Stimulated activated effector memory CD8-positive, alpha-beta T cell treated with anti-CD3 and anti-CD28 coated beads, Interleukin-12 subunit alpha, Interleukin-12 subunit beta, amount 100 ng/mL, for 72 hours (primary cell): ENCODE measurements around the gene PRRT1B.
"Not testable (repeated sequence)": the region's sequence is repeated elsewhere in the genome, so short reads cannot be mapped to it uniquely, and the experiment has no call there.

Experiments used
- ATAC-seq: fragments of 150-1000 bp; cut with Tn5 transposase; 2 replicates; pipeline ENCODE4 v1.10.0; 2021
- DNase-seq, 2 donors: peaks; one replicate each; pipeline ENCODE4 v3.0.0; 2021 to 2022; ENCODE audit warnings: low spot score in 2 of 2
- H3K27ac Mint-ChIP-seq: one replicate; pipeline ENCODE4 v1.8.0; 2022; ENCODE audit warnings: mild to moderate bottlenecking, mixed read lengths
- H3K36me3 Mint-ChIP-seq: one replicate; pipeline ENCODE4 v1.8.0; 2022; ENCODE audit warnings: mild to moderate bottlenecking, mixed read lengths
- H3K4me1 Mint-ChIP-seq: one replicate; pipeline ENCODE4 v1.8.0; 2022; ENCODE audit warnings: mixed read lengths
- H3K4me3 Mint-ChIP-seq: one replicate; pipeline ENCODE4 v1.8.0; 2022; ENCODE audit warnings: mild to moderate bottlenecking, mixed read lengths
- H3K9me3 Mint-ChIP-seq: one replicate; pipeline ENCODE4 v1.8.0; 2022; ENCODE audit warnings: mixed read lengths

The PRRT1B gene

DNA sequence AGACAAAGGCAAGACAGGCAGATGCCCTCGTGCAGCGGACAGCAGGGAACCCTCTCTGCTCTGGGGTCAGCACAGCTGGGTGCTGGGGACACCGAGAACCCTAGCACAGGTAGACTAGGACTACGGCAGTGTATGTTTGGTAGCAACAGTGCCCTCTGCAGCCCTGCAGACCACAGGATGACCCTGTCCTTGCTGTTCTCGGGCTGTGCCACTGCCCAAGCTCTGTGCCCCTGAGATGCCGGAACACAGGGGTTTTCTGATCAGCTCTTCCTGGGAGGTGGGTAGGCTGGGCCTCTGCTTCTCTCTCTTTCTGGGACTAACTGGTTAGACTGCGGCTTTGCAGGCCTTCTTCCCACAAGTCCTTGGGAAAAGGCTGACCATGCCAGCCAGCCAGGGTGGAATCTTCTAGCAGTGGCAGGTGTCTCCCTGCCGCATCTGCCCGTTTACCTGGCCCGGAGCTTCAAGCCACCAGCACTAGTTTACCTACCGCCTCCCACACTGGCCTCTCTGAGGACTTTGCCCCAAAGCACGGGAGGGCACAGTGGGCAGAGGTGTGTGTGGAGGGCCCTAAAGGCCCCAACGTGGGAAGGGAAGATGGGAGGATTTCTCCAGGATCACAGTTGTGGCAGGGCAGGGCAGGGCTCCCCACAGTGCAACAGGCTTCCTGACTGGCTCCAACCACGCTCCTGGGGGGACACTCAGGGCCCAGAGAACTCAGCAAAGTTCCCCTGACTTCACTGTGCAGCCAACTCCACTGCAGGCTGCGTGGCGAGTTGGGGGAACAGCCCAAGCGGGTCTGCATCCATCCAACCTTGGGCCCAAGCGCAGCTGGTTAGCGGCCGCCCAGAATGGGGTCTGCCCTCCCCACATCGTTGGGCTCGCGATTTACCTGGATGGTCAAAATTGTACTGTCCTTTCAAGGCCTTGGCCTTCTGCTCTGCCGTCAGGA is 15.5 kb upstream of the PRRT1B start:
- peaks cover 42% of the 10 kb centered on the region for H3K4me1 Mint-ChIP-seq
- ATAC-seq (no peak), DNase-seq (no peak)
- peak overlapping the region; percentile 72 for H3K4me3 Mint-ChIP-seq
- no peaks in the 10 kb centered on the region for H3K9me3 Mint-ChIP-seq
- H3K36me3 Mint-ChIP-seq: peaks cover 45% of the 10 kb centered on the region
- peak overlapping the region; percentile 73 for H3K27ac Mint-ChIP-seq

DNA sequence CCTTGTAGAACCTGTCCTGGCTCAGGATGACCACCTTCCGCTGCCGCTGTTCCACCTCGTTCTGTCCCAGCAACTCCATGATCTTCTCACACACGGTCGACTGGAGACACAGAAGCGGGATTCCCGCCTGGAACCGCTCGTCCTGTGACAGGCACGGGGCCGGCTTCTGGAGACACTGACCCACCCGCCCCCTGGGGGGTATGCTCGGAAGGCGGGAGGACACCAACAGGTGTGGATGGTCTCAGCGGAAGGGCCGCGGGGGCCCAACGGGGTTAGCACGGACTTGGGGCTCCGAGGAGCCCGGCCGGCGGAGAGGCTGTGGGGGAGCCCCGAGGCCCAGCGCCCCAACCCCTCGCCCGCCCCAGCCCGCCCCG is 14.8 kb upstream of the PRRT1B start:
- DNase-seq (peak in 1 of 2 donors; percentile 65), ATAC-seq (peak; percentile 36)
- Mint-ChIP-seq H3K4me3 (peak overlapping the region; percentile 72), H3K36me3 (peaks cover 41% of the 10 kb centered on the region), H3K4me1 (peaks cover 43% of the 10 kb centered on the region), H3K27ac (peak overlapping the region; percentile 73), H3K9me3 (no peaks in the 10 kb centered on the region)

DNA sequence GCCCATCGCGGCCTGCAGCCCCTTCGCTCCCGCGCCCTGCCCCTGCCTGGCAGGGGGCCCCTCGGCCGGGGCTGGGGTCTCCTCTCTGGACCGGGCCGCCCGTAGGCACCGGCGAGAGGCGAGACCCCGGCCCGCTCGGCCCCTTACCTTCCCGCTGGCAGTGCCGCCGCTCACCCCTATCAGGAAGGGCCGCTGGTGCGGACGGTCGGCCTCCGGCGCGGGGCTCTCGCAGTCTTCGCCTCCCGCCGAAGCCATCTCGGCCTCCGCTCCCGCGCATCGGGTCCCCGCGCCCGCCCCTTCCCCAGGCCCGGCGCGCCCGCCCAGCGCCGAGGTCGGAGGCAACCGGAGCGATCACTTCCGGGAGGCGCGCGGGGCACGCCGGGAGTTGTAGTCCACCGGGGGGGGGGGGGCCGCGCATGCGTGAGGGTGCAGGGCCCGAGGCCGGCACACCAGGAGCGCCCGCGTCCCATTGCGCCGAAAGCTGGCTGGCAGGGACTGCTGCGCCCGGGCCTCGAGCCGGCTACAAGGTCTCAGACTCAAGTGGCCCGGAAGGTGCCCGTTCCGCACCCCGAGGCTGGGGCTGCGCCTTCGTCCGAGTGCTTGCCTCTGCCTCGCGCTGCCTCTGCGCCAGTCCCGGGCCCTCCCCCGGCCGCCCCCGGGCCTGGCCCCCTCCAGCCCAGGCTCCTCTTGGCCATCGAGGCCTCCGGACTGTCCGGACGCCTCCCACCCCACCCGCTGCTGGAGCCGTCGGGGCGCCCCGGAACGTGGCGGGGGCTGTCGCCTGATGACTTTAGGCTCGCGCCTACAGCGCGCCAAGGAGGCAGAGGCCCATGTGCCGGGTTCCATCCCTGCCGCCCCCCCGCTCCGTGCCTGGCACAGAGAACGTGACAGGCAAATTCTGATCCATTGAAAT is 14.1 kb upstream of the PRRT1B start, which contains the start of gene UCK1:
UCK1 (minus strand) TSS at position 344 of the 913 bp plus-strand sequence; CDS start at position 255, 89 bp downstream.
- Mint-ChIP-seq H3K4me1 (peaks cover 41% of the 10 kb centered on the region), H3K36me3 (peaks cover 38% of the 10 kb centered on the region), H3K9me3 (no peaks in the 10 kb centered on the region), H3K4me3 (peak within 1 kb of the TSS; percentile 72), H3K27ac (peak within 1 kb of the TSS; percentile 73)
- ATAC-seq (peak; percentile 97), DNase-seq (peak; percentile 60 to 78)

DNA sequence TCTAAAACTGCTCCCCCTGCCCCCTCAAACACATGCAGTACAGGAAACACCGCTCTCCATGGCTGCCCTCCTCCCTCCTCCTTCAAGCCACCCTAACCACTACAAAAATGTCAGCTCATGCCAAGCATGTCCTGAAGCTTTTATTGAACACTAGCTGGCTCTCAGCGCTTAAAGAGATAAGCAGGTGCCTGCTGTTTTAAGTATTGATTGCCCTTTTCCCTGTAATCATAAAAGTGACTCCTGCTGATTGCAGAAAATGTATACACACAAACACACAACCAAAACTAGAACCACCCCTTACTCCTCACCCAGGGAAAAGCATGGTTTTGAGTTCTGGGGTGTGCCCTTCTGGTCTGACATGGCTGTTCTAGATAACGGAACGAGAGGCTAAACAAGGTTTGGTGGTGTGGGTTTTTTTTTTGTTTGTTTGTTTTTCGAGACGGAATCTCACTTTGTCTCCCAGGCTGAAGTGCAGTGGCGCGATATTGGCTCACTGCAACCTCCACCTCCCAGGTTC is 10.5 kb upstream of the PRRT1B start:
- peaks cover 2% of the 10 kb centered on the region for H3K36me3 Mint-ChIP-seq
- no peak overlapping the region for H3K27ac Mint-ChIP-seq
- H3K4me3 Mint-ChIP-seq: no peak overlapping the region
- no peak for DNase-seq
- H3K4me1 Mint-ChIP-seq: peaks cover 23% of the 10 kb centered on the region
- ATAC-seq: no peak
- no peaks in the 10 kb centered on the region for H3K9me3 Mint-ChIP-seq

DNA sequence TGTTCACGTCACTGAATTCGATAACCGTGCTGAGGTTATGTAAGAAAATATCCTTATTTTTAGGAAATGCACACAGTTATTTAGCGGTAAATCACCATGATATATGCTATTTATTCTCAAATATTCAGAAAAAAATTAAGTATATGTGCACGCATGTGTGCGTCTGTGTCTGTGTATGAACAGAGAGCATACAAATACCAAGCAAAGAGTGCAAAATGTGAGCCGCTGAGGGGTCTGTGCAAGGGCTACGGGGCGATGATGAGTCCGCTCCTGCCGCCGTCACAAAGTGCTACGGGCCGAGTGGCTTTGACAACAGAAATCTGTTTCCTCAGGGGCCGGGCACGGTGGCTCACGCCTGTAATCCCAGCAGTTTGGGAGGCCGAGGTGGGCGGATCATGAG is 7.4 kb upstream of the PRRT1B start:
- no peak for DNase-seq
- Mint-ChIP-seq H3K36me3 (peaks cover 5% of the 10 kb centered on the region), H3K27ac (no peak overlapping the region), H3K9me3 (peaks cover 3% of the 10 kb centered on the region), H3K4me1 (peaks cover 17% of the 10 kb centered on the region), H3K4me3 (no peak overlapping the region)
- no peak for ATAC-seq

DNA sequence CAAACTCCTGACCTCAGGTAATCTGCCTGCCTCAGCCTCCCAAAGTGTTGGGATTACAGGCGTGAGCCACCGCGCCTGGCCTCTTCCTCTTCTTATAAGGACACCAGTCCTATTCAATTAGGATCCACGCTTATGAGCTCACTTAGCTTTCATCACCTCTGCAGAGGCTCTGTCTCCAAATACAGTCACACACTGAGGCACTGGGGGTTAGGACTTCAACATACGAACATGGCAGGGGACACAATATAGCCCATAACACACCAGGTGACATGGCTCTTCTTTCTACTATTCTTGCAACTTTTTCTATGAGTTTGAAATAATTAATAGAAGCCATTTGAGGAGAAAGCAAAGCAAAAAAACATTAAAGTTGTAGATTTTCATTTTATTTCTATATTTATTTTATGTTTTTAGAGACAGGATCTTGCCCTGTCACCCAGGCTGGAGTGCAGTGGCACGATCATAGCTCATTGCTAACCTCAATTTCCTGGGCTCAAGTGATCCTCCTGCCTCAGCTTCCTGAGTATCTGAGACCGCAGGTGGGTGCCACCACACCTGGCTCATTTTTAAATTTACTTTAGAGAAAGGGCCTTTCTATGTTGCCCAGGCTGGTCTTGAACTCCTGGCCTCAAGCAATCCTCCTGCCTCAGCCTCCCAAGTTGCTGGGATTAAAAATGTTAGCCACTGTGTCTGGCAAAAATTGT is 6.0 kb upstream of the PRRT1B start:
- peaks cover 5% of the 10 kb centered on the region for H3K36me3 Mint-ChIP-seq
- no peak overlapping the region for H3K4me3 Mint-ChIP-seq

DNA sequence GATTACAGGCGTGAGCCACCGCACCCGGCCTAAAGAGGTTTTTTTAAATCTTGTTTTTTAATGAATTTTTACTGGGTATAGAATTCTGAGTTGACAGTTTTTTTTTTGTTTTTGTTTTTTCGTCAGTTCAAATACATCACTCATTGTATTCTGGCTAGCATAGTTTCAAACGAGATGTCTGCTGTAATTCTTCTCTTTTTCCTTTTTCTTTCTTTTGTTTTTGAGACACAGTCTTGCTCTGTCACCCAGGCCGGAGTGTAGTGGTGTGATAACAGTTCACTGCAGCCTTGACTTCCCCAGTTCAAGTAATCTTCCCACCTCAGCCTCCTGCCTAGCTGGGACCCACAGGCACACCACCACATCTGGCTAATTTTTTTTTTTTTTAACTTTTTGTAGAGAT is 2.2 kb upstream of the PRRT1B start:
- DNase-seq (no peak), ATAC-seq (no peak)
- peaks cover 5% of the 10 kb centered on the region for H3K36me3 Mint-ChIP-seq
- H3K27ac Mint-ChIP-seq: no peak overlapping the region
- peaks cover 6% of the 10 kb centered on the region for H3K9me3 Mint-ChIP-seq
- H3K4me1 Mint-ChIP-seq: peaks cover 19% of the 10 kb centered on the region
- H3K4me3 Mint-ChIP-seq: no peak overlapping the region

More for the DNA sequence above, 6.0 kb upstream of the PRRT1B start:
- DNase-seq (no peak), ATAC-seq (peak; percentile 62)
- H3K9me3 Mint-ChIP-seq: peaks cover 6% of the 10 kb centered on the region
- H3K27ac Mint-ChIP-seq: peak overlapping the region; percentile 37
- peaks cover 14% of the 10 kb centered on the region for H3K4me1 Mint-ChIP-seq

DNA sequence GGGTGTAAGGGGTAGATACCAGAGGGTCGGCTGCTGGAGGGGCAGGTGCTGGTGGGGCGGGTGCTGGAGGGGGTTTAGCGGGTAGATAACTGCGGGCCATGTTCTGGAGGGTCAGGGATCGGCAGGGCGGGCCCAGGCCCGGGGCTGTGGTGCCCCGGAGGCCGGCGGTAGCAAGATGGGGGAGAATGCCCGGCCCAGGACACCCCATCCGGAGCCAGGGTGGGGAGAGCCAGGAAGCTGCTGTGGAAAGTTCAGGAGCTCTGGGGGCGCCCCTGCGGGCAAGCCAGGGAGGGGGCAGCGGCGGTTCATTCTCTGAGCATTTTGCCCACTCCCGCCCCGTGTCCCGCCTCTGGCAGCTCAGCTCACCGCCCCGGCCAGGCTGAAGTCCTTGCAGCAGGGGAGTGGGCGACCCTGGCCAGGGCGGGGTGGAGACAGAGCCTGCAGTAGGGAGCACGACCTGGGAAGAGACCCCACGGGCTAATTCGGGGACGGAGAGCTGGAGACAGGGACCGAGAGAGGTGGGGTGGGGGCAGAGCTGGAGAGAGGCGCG is 538 bp downstream of the PRRT1B start:
- DNase-seq (no peak), ATAC-seq (no peak)
- Mint-ChIP-seq H3K36me3 (no peaks in the 10 kb centered on the region), H3K27ac (no peak overlapping the region), H3K4me1 (peaks cover 19% of the 10 kb centered on the region), H3K9me3 (peaks cover 6% of the 10 kb centered on the region), H3K4me3 (peak overlapping the region; percentile 59)

DNA sequence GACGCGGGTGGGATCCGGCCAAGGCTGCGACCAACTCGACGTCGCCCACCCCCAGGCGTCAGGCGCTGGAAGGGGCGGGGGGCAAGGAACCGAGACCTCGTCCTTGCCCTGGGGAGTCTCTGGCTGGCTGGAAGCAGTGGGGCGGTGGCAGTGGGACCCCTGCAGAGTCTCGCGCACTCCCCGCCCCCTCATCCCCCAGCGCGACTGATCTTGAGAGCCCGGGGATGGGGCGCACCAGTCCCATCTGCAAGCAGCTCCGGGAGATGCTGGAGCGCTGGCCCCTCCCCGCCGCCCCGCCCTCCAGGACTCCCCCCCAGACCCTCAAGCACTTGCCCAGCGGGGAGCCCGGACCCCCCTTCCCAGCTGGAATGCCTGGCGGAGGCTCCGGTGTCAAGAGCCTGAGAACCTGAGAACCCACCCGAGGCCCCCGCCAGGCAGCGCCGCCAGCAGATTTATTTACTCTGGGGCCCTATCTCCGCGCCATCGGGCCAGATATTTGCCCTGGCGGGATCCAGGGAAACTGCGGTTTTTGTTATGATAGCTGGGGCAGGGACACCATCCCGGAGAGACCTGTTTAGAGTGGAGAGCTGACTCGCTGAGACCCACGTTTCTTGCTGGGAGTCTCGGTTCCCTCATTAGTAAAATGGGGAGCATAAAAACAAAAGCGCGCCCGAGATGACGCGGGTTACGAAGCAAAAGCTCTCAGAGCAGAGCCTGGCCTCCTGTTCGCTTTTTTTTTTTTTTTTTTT is 1.2 kb downstream of the PRRT1B start:
- peak overlapping the region; percentile 59 for H3K4me3 Mint-ChIP-seq
- no peaks in the 10 kb centered on the region for H3K36me3 Mint-ChIP-seq
- peaks cover 18% of the 10 kb centered on the region for H3K4me1 Mint-ChIP-seq
- peak; percentile 37 for ATAC-seq
- H3K27ac Mint-ChIP-seq: no peak overlapping the region
- no peak for DNase-seq
- peaks cover 6% of the 10 kb centered on the region for H3K9me3 Mint-ChIP-seq

DNA sequence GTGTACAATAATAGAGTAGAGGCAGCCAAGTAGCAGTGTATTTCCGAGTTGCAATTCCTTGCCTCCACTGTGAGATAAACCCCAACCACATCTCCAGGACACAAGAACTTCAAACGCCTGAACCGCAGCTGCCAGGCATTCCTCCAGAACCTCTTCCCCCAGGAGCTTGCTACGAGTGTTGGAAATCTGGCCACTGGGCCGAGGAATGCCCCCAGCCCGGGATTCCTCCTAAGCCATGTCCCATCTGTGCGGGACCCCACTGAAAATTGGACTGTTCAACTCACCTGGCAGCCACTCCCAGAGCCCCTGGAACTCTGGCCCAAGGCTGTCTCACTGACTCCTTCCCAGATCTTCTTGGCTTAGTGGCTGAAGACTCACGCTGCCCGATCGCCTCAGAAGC is 3.9 kb downstream of the PRRT1B start:
- H3K4me1 Mint-ChIP-seq: peaks cover 18% of the 10 kb centered on the region
- H3K9me3 Mint-ChIP-seq, ATAC-seq, H3K36me3 Mint-ChIP-seq, H3K4me3 Mint-ChIP-seq, H3K27ac Mint-ChIP-seq, DNase-seq: not testable (repeated sequence)

DNA sequence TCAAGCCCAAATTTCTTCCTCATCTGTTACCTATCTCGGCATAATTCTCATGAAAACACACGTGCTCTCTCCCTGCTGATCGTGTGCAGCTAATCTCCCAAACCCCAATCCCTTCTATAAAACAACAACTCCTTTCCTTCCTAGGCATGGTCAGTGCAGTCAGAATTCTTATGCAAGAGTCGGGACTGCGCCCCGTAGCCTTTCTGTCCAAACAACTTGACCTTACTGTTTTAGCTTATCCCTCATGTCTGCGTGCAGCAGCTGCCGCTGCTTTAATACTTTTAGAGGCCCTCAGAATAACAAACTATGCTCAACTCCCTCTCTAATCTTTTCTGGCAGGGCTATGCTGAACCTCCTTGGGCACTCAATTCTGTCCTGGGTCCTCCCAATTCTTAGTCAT is 5.1 kb downstream of the PRRT1B start:
- H3K4me1 Mint-ChIP-seq: peaks cover 18% of the 10 kb centered on the region
- not testable (repeated sequence) for H3K36me3 Mint-ChIP-seq, H3K27ac Mint-ChIP-seq, ATAC-seq, H3K4me3 Mint-ChIP-seq, H3K9me3 Mint-ChIP-seq, DNase-seq

DNA sequence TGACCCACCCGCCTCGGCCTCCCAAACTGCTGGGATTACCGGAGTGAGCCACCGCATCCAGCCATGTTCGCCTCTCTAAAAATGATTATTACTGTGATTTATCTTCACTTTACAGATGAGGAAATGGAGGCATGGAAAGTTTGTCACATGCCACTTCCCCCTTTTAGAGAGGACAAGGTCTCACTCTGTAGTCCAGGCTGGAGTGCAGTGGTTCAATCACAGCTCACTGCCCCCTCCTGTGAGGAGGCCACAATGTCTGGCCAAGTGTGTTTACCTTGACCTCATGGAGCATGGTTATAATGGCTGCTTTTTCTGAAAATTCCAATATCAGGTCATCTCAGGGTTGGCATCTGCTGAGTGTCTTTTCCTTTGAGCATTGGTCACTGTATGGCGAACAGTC is 6.7 kb downstream of the PRRT1B start:
- H3K4me1 Mint-ChIP-seq: peaks cover 17% of the 10 kb centered on the region
- H3K4me3 Mint-ChIP-seq: no peak overlapping the region
- ATAC-seq (no peak), DNase-seq (no peak)
- H3K27ac Mint-ChIP-seq: no peak overlapping the region
- no peaks in the 10 kb centered on the region for H3K36me3 Mint-ChIP-seq
- no peaks in the 10 kb centered on the region for H3K9me3 Mint-ChIP-seq

DNA sequence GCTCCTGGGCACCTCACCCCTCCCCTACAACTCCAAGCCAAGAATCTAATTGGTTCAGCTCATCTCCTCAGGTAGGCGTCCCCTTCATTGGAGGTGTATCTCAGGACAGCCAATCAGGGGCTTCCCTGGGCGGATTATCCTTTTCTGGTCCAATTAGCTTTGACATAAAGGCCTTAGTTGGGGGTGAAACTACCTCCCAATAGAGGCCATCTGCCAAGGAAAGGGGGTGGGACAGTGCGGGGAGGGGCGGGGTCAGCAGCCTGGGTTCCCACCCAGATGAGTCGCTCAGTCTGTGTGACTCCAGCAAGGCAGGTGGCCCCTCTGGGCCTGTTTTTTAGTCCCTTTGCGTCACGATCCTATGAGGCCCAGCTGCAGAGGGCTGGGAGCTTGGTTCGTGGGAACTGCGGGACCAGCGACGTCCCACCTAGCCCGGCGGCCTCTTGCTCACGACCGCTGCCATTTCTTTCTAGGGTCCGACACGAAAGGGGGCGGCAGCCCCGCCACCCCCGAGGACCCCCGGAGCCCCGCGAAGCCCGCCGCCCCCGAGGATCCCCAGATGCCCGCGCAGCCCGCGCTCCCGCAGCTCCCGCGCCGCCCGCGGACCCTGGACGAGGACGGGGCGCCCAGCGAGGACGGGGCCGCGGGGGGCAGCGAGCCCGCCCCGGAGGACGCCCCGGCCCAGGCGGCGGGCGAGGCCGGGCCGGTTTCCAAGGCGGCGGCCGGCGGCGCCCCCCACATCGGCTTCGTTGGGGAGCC is 8.9 kb downstream of the PRRT1B start:
- no peak overlapping the region for H3K27ac Mint-ChIP-seq
- DNase-seq (no peak), ATAC-seq (no peak)
- H3K36me3 Mint-ChIP-seq: peaks cover 5% of the 10 kb centered on the region
- no peaks in the 10 kb centered on the region for H3K4me1 Mint-ChIP-seq
- H3K9me3 Mint-ChIP-seq: no peaks in the 10 kb centered on the region
- H3K4me3 Mint-ChIP-seq: no peak overlapping the region
